Measurements from ENCODE around the gene SGF29. TPM values are rescaled to one million over a fixed set of nuclear protein-coding genes. Genes with fewer than 3 reads are reported as not detected.

SGF29 gene
- polyA plus RNA-seq, 1 donor (not counting 4 experiments of a cell fraction or from before 2014, with no cell fraction given) = 3.0 TPM

GRCh38 chr16:28572696-28573510 lies 19.2 kb downstream of the SGF29 start:
- no peaks in the 10 kb centered on the region for H3K9me3 ChIP-seq (ENCODE audit: control insufficient read depth, low read depth, low read length)
- H3K9ac ChIP-seq (ENCODE audit: control insufficient read depth, extremely low read depth, insufficient read depth, low read length) = no peak overlapping the region
- TF ChIP-seq, protein P1, sequence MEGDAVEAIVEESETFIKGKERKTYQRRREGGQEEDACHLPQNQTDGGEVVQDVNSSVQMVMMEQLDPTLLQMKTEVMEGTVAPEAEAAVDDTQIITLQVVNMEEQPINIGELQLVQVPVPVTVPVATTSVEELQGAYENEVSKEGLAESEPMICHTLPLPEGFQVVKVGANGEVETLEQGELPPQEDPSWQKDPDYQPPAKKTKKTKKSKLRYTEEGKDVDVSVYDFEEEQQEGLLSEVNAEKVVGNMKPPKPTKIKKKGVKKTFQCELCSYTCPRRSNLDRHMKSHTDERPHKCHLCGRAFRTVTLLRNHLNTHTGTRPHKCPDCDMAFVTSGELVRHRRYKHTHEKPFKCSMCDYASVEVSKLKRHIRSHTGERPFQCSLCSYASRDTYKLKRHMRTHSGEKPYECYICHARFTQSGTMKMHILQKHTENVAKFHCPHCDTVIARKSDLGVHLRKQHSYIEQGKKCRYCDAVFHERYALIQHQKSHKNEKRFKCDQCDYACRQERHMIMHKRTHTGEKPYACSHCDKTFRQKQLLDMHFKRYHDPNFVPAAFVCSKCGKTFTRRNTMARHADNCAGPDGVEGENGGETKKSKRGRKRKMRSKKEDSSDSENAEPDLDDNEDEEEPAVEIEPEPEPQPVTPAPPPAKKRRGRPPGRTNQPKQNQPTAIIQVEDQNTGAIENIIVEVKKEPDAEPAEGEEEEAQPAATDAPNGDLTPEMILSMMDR (optimal IDR thresholded peaks at IDR 0.05 in 1 of 3, IDR thresholded peaks at IDR 0.05 in 1 of 3, conservative IDR thresholded peaks at IDR 0.05 in 1 of 3; ENCODE audit: extremely low read depth in 1 of 3, insufficient read depth in 2 of 3, low read length in 3 of 3) = no peak
- no peak for TF ChIP-seq EZH2 (IDR thresholded peaks at IDR 0.05; ENCODE audit: low read length)
- H4K20me1 ChIP-seq (ENCODE audit: control insufficient read depth, extremely low read depth, insufficient read depth, low read length) = no peaks in the 10 kb centered on the region
- H3K4me2 ChIP-seq (ENCODE audit: control insufficient read depth, extremely low read depth, insufficient read depth, low read depth, low read length) = no peak overlapping the region
- DNase-seq (ENCODE audit: low read depth, low spot score) (no peak), FAIRE-seq (no peak)
- H2AFZ ChIP-seq (ENCODE audit: control insufficient read depth, low read length) = no peak overlapping the region
- H3K4me1 ChIP-seq (ENCODE audit: control insufficient read depth, extremely low read depth, insufficient read depth, low read length) = no peaks in the 10 kb centered on the region
- H3K9me1 ChIP-seq (ENCODE audit: control insufficient read depth, extremely low read depth, insufficient read depth, low read length) = no peaks in the 10 kb centered on the region
- peaks cover 2% of the 10 kb centered on the region for H3K79me2 ChIP-seq (ENCODE audit: control insufficient read depth, insufficient read depth, low read length)
- no peaks in the 10 kb centered on the region for H3K27me3 ChIP-seq (ENCODE audit: control insufficient read depth, extremely low read depth, insufficient read depth, low read length)
- H3K27ac ChIP-seq (ENCODE audit: control insufficient read depth, insufficient read depth, low read length) = no peak overlapping the region
- no peak overlapping the region for H3K4me3 ChIP-seq (ENCODE audit: control insufficient read depth in 2 of 3, extremely low read depth in 1 of 3, insufficient read depth in 2 of 3, low read depth in 1 of 3, low read length in 3 of 3)
- dilution Hi-C loops (cut with MboI; ENCODE audit: extremely low pct_ligation_motif_present, low sequenced_read_pairs) = no loop called here
- no peaks in the 10 kb centered on the region for H3K36me3 ChIP-seq (ENCODE audit: control insufficient read depth in 2 of 2, extremely low read depth in 1 of 2, insufficient read depth in 2 of 2, low read length in 2 of 2)

DNA sequence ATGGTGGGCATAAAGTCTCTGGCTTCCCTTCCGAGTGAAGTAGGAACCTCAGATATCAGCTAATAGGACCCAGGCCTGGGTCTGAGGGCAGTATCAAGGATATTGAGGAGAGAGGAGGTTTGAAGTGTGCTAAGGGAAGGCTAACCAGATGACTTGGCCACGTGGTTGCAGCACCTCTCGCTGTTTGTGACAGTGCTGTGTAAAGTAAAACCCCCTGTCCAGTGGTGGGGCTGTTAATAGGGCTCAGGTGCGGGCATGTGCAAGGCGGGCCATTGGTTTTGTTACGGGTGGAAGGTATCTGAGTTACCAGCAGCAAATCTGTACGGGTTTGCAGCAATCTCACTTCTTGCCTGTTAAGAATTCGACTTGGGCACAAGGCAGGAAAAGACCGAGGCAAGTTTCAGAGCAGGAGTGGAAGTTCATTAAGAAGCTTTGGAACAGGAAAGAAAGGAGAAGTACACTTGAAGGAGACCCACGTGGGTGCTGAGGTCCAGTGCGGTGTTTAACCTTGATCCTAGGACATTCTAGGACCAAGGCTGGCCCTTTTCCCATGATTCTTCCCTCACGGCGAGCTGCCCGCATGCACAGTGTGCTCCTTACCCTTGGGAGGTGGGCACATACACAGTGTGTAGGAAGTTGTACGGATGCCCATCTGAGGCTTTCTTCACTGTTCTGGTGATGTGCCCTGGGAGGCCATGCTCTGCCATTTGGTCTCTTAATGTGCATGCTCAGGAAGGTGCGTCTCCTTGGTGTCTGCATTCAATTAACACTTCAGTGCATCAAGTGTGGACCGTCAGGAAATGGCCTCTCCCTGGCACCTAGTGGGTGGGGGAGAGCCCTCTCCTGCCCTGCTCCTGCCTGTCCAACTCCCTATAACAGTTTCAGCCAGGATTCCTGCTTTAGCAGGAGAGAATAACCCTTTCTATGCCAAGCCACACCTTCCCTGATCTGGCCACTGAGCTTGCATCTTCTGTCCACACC lies 20.3 kb downstream of the SGF29 start:
- dilution Hi-C loops (cut with MboI; ENCODE audit: extremely low pct_ligation_motif_present, low sequenced_read_pairs) = no loop called here
- Histone ChIP-seq H3K79me2 (ENCODE audit: control insufficient read depth, insufficient read depth, low read length) (peaks cover 2% of the 10 kb centered on the region), H4K20me1 (ENCODE audit: control insufficient read depth, extremely low read depth, insufficient read depth, low read length) (no peaks in the 10 kb centered on the region), H3K4me3 (ENCODE audit: control insufficient read depth in 2 of 3, extremely low read depth in 1 of 3, insufficient read depth in 2 of 3, low read depth in 1 of 3, low read length in 3 of 3) (no peak overlapping the region), H2AFZ (ENCODE audit: control insufficient read depth, low read length) (no peak overlapping the region), H3K27ac (ENCODE audit: control insufficient read depth, insufficient read depth, low read length) (no peak overlapping the region), H3K9me1 (ENCODE audit: control insufficient read depth, extremely low read depth, insufficient read depth, low read length) (no peaks in the 10 kb centered on the region), H3K27me3 (ENCODE audit: control insufficient read depth, extremely low read depth, insufficient read depth, low read length) (no peaks in the 10 kb centered on the region), H3K9ac (ENCODE audit: control insufficient read depth, extremely low read depth, insufficient read depth, low read length) (no peak overlapping the region), H3K36me3 (ENCODE audit: control insufficient read depth in 2 of 2, extremely low read depth in 1 of 2, insufficient read depth in 2 of 2, low read length in 2 of 2) (no peaks in the 10 kb centered on the region), H3K4me1 (ENCODE audit: control insufficient read depth, extremely low read depth, insufficient read depth, low read length) (no peaks in the 10 kb centered on the region), H3K4me2 (ENCODE audit: control insufficient read depth, extremely low read depth, insufficient read depth, low read depth, low read length) (no peak overlapping the region), H3K9me3 (ENCODE audit: control insufficient read depth, low read depth, low read length) (no peaks in the 10 kb centered on the region)
- DNase-seq (ENCODE audit: low read depth, low spot score) (no peak), FAIRE-seq (no peak)
- TF ChIP-seq, protein P1 (optimal IDR thresholded peaks at IDR 0.05 in 1 of 3, IDR thresholded peaks at IDR 0.05 in 1 of 3, conservative IDR thresholded peaks at IDR 0.05 in 1 of 3; ENCODE audit: extremely low read depth in 1 of 3, insufficient read depth in 2 of 3, low read length in 3 of 3) = no peak
- no peak for TF ChIP-seq EZH2 (IDR thresholded peaks at IDR 0.05; ENCODE audit: low read length)
